OCI-LY3 (cell line): Measurements from ENCODE around the gene LETM1.

Experiments used
- CTCF ChIP-seq: fragments of 200-600, 300-600 bp; sonication (generic); IDR thresholded peaks from 2 replicates; pipeline ENCODE4 v1.5.1; 2014; ENCODE audit warnings: antibody characterized with exemption, low read length, low read depth
- EZH2phosphoT487 ChIP-seq: fragments of 200-600 bp; shearing (Covaris generic); IDR thresholded peaks from 2 replicates; pipeline ENCODE4 v1.6.1; 2018; ENCODE audit warnings: antibody characterized with exemption, mixed run types, low read depth

GRCh38 chr4:1870578-1871443 lies 14.9 kb upstream of the LETM1 start, which contains the start of gene NSD2:
- TF ChIP-seq CTCF (no peak), EZH2phosphoT487 (no peak)
